ENCODE data around the gene TMEM117. TPM values are rescaled to one million over a fixed set of nuclear protein-coding genes. Genes with fewer than 3 reads are reported as not detected.
A peak's percentile ranks its signal among the peaks of the same experiment; 100 is the strongest.

Gene TMEM117
- total RNA-seq, 6 experiments from 2014 or later, result 2.4 to 15.3 (median 3.1) TPM

DNA sequence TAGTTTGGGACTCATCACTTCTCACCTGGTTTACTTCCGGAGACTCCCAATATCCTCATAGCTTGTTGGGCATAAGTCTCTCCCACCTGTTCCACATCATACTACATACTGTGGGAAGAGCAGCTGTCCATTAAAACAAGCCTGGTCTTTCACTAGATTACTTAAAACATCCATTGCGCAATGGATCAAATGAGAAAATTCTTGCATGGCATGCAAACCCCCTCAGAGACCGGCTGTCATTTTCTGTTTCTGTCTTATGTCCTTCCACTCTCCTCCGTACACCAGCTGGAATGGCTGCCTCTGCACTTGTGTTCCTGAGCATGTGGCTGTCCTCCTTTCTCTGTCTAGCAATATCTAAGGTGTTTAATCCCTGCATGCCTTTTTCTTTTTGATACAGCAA is 265.6 kb downstream of the TMEM117 start:
- TF ChIP-seq POLR2A (IDR thresholded peaks at IDR 0.05), result no peak
- TF ChIP-seq, protein P1, sequence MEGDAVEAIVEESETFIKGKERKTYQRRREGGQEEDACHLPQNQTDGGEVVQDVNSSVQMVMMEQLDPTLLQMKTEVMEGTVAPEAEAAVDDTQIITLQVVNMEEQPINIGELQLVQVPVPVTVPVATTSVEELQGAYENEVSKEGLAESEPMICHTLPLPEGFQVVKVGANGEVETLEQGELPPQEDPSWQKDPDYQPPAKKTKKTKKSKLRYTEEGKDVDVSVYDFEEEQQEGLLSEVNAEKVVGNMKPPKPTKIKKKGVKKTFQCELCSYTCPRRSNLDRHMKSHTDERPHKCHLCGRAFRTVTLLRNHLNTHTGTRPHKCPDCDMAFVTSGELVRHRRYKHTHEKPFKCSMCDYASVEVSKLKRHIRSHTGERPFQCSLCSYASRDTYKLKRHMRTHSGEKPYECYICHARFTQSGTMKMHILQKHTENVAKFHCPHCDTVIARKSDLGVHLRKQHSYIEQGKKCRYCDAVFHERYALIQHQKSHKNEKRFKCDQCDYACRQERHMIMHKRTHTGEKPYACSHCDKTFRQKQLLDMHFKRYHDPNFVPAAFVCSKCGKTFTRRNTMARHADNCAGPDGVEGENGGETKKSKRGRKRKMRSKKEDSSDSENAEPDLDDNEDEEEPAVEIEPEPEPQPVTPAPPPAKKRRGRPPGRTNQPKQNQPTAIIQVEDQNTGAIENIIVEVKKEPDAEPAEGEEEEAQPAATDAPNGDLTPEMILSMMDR (IDR thresholded peaks at IDR 0.05), result no peak
- intact Hi-C loops (cut with DNase I), result no loop called here
- no peak for DNase-seq

DNA sequence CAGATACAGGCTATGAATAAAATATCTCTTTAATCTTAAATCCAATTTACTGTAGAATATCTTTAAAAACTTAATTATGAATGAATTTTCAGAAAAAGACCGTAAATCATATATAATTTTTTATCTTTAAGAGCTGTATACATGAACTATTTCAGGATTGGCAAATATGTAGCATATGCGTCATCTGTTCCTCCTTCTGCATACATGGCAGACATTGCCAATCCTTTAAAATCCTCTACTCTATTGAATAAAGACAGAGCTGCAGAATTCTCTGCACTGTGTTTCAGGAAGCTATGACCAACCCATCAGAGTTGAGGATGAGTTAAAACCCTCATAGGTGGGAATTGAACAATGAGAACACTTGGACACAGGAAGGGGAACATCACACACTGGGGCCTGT is 279.0 kb downstream of the TMEM117 start:
- no peaks in the 10 kb centered on the region for H3K36me3 ChIP-seq
- H3K4me1 ChIP-seq, result no peaks in the 10 kb centered on the region
- H3K9me3 ChIP-seq, result no peaks in the 10 kb centered on the region
- no peak for TF ChIP-seq POLR2A (IDR thresholded peaks at IDR 0.05)
- TF ChIP-seq, protein P1 (IDR thresholded peaks at IDR 0.05), result no peak
- H3K27ac ChIP-seq, result no peak overlapping the region
- no peak overlapping the region for H3K4me3 ChIP-seq
- intact Hi-C loops (cut with DNase I), result no loop called here
- DNase-seq (no peak), ATAC-seq (no peak)
- no peaks in the 10 kb centered on the region for H3K27me3 ChIP-seq
- WGBS (ENCODE audit: insufficient coverage, low coverage, low lambda C conversion rate, missing lambda C conversion rate), result 81% methylated on average over 2 of the region's 2 CpGs

More for the DNA sequence above, 265.6 kb downstream of the TMEM117 start:
- no peak for ATAC-seq
- Histone ChIP-seq H3K4me3 (no peak overlapping the region), H3K36me3 (no peaks in the 10 kb centered on the region), H3K9me3 (no peaks in the 10 kb centered on the region), H3K27me3 (no peaks in the 10 kb centered on the region), H3K27ac (no peak overlapping the region), H3K4me1 (no peaks in the 10 kb centered on the region)
- WGBS (ENCODE audit: insufficient coverage, low coverage, low lambda C conversion rate, missing lambda C conversion rate), result 87% methylated on average over 4 of the region's 4 CpGs

- 55% methylated on average over 1 of the region's 1 CpG for WGBS (ENCODE audit: insufficient coverage, low coverage, low lambda C conversion rate, missing lambda C conversion rate)
Observed at GRCh38 chr12:44117337-44117736, 281.5 kb downstream of the TMEM117 start.

GRCh38 chr12:44118946-44119345 is 283.1 kb downstream of the TMEM117 start:
- Histone ChIP-seq H3K4me1 (no peaks in the 10 kb centered on the region), H3K27me3 (no peaks in the 10 kb centered on the region), H3K27ac (no peak overlapping the region), H3K4me3 (no peak overlapping the region), H3K9me3 (no peaks in the 10 kb centered on the region), H3K36me3 (no peaks in the 10 kb centered on the region)
- intact Hi-C loops (cut with DNase I), result no loop called here
- TF ChIP-seq, protein P1 (IDR thresholded peaks at IDR 0.05), result no peak
- TF ChIP-seq POLR2A (IDR thresholded peaks at IDR 0.05), result no peak
- DNase-seq (no peak), ATAC-seq (no peak)

More at GRCh38 chr12:44117337-44117736, 281.5 kb downstream of the TMEM117 start:
- Histone ChIP-seq H3K27ac (no peak overlapping the region), H3K36me3 (no peaks in the 10 kb centered on the region), H3K27me3 (no peaks in the 10 kb centered on the region), H3K4me3 (no peak overlapping the region), H3K9me3 (no peaks in the 10 kb centered on the region), H3K4me1 (no peaks in the 10 kb centered on the region)
- intact Hi-C loops (cut with DNase I), result no loop called here
- DNase-seq (no peak), ATAC-seq (peak in 2 of 4 donors; percentile 27 to 38)
- TF ChIP-seq, protein P1 (IDR thresholded peaks at IDR 0.05), result no peak
- no peak for TF ChIP-seq POLR2A (IDR thresholded peaks at IDR 0.05)

DNA sequence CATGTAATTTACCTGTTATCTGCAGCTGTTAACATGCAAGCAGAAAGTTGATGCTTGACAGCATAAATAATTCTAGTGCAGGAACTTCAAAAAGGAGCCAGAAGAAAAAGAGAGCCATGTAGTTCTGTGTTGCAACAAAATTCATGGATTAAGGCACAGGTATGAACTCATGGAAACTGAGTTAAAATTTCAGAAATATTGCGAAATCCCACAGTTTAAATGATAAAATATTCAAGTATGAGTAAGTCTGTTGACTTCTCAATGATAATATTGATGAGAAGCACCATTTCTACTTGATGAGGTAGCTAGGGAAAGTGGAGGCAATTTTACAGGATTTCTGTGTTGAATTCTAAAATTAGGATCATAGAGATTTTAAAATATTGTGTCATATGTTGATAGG is 290.9 kb downstream of the TMEM117 start:
- intact Hi-C loops (cut with DNase I), result no loop called here
- H3K4me1 ChIP-seq, result no peaks in the 10 kb centered on the region
- TF ChIP-seq, protein P1 (IDR thresholded peaks at IDR 0.05), result no peak
- no peak for TF ChIP-seq POLR2A (IDR thresholded peaks at IDR 0.05)
- H3K27ac ChIP-seq, result no peak overlapping the region
- ATAC-seq (no peak), DNase-seq (no peak)
- H3K4me3 ChIP-seq, result no peak overlapping the region
- no peaks in the 10 kb centered on the region for H3K27me3 ChIP-seq
- H3K36me3 ChIP-seq, result no peaks in the 10 kb centered on the region
- H3K9me3 ChIP-seq, result no peaks in the 10 kb centered on the region
- 81% methylated on average over 1 of the region's 1 CpG for WGBS (ENCODE audit: insufficient coverage, low coverage, low lambda C conversion rate, missing lambda C conversion rate)
